Transverse colon (tissue), 4 donors: ENCODE measurements around the gene PRND.

Source experiments
- POLR2A ChIP-seq: fragments of 450-650 bp; IDR thresholded peaks from one replicate; pipeline ENCODE4 v1.6.1; 2016; ENCODE audit warnings: antibody characterized with exemption, mild to moderate bottlenecking, moderate library complexity
- POLR2AphosphoS5 ChIP-seq, 3 donors: sonication (generic); formaldehyde crosslinking; IDR thresholded peaks; one replicate each; pipeline ENCODE4 v1.6.1; 2016; ENCODE audit warnings: antibody characterized with exemption in 3 of 3
- TF ChIP-seq, protein P1 (sequence below), 5 experiments: fragments of 200-600 bp in 3 of 5; fragments of 450-650 bp in 2 of 5; sonication (generic) in 3 of 5; IDR thresholded peaks; 1 replicate in 2 of 5; 2 replicates in 3 of 5; pipeline ENCODE4 v1.5.1; 2016 to 2017; ENCODE audit warnings: antibody characterized with exemption in 5 of 5, inconsistent platforms in 3 of 5, mild to moderate bottlenecking in 2 of 5, moderate library complexity in 1 of 5

DNA sequence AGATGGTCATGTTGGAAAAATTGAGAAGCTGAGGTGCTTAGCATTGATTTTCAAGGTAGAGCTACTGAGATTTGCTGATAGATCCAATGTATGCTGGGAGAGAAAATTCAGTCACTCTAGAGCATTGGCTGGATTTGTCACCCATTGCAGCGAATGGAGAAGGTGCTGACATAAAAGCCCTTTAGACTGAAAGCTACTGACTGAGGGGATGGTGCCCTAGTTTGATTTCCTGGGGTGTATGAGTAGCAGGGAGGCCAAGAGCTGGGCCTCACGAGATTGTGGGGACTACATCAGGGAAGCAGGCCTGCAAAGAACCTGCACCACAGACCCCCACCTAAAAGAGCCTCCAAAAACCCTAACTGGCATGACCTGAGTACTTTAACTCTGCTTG, 23.9 kb upstream of the PRND start:
- TF ChIP-seq, protein P1, sequence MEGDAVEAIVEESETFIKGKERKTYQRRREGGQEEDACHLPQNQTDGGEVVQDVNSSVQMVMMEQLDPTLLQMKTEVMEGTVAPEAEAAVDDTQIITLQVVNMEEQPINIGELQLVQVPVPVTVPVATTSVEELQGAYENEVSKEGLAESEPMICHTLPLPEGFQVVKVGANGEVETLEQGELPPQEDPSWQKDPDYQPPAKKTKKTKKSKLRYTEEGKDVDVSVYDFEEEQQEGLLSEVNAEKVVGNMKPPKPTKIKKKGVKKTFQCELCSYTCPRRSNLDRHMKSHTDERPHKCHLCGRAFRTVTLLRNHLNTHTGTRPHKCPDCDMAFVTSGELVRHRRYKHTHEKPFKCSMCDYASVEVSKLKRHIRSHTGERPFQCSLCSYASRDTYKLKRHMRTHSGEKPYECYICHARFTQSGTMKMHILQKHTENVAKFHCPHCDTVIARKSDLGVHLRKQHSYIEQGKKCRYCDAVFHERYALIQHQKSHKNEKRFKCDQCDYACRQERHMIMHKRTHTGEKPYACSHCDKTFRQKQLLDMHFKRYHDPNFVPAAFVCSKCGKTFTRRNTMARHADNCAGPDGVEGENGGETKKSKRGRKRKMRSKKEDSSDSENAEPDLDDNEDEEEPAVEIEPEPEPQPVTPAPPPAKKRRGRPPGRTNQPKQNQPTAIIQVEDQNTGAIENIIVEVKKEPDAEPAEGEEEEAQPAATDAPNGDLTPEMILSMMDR (IDR thresholded peaks at IDR 0.05): no peak
- TF ChIP-seq POLR2A (no peak), POLR2AphosphoS5 (IDR thresholded peaks at IDR 0.05) (no peak)
